ENCODE data around the gene OPCML.

Gene OPCML

GRCh38 chr11:133525976-133526375 lies 6.3 kb downstream of the OPCML start:
- H3K9me3 Mint-ChIP-seq, result no peaks in the 10 kb centered on the region
- H3K4me1 Mint-ChIP-seq (ENCODE audit: low read depth), result no peaks in the 10 kb centered on the region
- no peaks in the 10 kb centered on the region for H3K36me3 Mint-ChIP-seq (ENCODE audit: low read depth)
- H3K27me3 Mint-ChIP-seq, result peaks cover 11% of the 10 kb centered on the region
- no peak overlapping the region for H3K4me3 Mint-ChIP-seq
- intact Hi-C loops (cut with micrococcal nuclease), result no loop called here
- no peak overlapping the region for H3K27ac Mint-ChIP-seq

GRCh38 chr11:133524488-133524887 lies 7.8 kb downstream of the OPCML start:
- no peaks in the 10 kb centered on the region for H3K9me3 Mint-ChIP-seq
- intact Hi-C loops (cut with micrococcal nuclease), result no loop called here
- no peak overlapping the region for H3K27ac Mint-ChIP-seq
- H3K27me3 Mint-ChIP-seq, result peaks cover 2% of the 10 kb centered on the region
- no peak overlapping the region for H3K4me3 Mint-ChIP-seq
- no peaks in the 10 kb centered on the region for H3K36me3 Mint-ChIP-seq (ENCODE audit: low read depth)
- H3K4me1 Mint-ChIP-seq (ENCODE audit: low read depth), result no peaks in the 10 kb centered on the region

- Mint-ChIP-seq H3K36me3 (ENCODE audit: low read depth) (no peaks in the 10 kb centered on the region), H3K9me3 (no peaks in the 10 kb centered on the region), H3K27ac (no peak overlapping the region), H3K4me1 (ENCODE audit: low read depth) (no peaks in the 10 kb centered on the region), H3K4me3 (no peak overlapping the region), H3K27me3 (no peaks in the 10 kb centered on the region)
- intact Hi-C loops (cut with micrococcal nuclease), result no loop called here
Measured at GRCh38 chr11:133522344-133522743, 10.0 kb downstream of the OPCML start.

GRCh38 chr11:133521502-133521901 lies 10.8 kb downstream of the OPCML start:
- Mint-ChIP-seq H3K27me3 (no peaks in the 10 kb centered on the region), H3K27ac (no peak overlapping the region), H3K36me3 (ENCODE audit: low read depth) (no peaks in the 10 kb centered on the region), H3K4me3 (no peak overlapping the region), H3K9me3 (no peaks in the 10 kb centered on the region), H3K4me1 (ENCODE audit: low read depth) (no peaks in the 10 kb centered on the region)
- intact Hi-C loops (cut with micrococcal nuclease), result no loop called here

- H3K4me3 Mint-ChIP-seq, result no peak overlapping the region
- no peaks in the 10 kb centered on the region for H3K9me3 Mint-ChIP-seq
- no peaks in the 10 kb centered on the region for H3K36me3 Mint-ChIP-seq (ENCODE audit: low read depth)
- H3K4me1 Mint-ChIP-seq (ENCODE audit: low read depth), result no peaks in the 10 kb centered on the region
- intact Hi-C loops (cut with micrococcal nuclease), result no loop called here
- no peaks in the 10 kb centered on the region for H3K27me3 Mint-ChIP-seq
- H3K27ac Mint-ChIP-seq, result no peak overlapping the region
Measured at GRCh38 chr11:133520707-133521106, 11.6 kb downstream of the OPCML start.

DNA sequence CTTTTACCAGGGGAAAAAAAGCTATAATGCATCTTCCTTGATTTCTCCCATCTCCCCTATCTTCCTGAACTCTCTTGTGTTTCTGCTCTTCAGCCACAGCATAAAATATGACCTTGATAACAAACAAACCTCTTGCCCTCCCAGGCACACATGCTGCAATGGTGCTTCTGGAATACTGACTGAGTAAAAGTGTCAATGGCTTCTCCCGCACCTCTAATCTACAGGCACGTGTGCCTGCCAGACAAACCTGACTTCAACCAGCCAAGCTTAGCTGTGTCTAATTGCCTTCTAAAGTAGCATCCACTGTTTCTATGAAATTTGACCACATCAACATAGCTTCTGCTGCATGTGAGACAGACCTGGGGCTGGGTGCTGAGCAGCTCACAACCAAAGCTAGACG lies 12.7 kb downstream of the OPCML start:
- Mint-ChIP-seq H3K27me3 (no peaks in the 10 kb centered on the region), H3K9me3 (no peaks in the 10 kb centered on the region), H3K27ac (no peak overlapping the region), H3K36me3 (ENCODE audit: low read depth) (no peaks in the 10 kb centered on the region), H3K4me3 (no peak overlapping the region), H3K4me1 (ENCODE audit: low read depth) (no peaks in the 10 kb centered on the region)
- intact Hi-C loops (cut with micrococcal nuclease), result no loop called here

DNA sequence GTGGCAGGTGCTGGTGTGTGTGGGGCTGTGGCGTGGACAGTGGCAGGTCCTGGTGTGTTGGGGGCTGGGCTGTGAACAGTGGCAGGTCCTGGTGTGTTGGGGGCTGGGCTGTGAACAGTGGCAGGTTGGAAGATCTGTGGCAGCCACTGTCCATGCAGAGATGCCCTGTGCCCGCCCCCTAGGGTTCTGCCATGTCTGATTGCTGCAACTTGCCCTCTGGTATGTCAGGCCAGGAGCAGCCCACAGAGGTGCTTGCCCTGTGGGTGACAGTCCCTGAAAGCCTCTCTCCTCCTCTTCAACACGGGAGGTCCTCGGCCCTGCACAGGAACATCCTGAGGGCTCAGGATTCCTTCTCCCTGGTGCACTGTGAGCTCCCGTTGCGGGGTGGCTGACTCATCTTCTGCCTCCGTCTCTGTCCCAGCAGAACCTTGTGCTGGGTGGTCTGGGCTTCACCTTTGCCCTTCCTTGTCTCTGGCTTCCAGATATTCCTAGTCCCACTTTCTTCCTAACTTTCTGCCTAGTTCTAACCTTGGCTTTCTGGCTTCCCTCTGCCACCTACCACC lies 13.5 kb downstream of the OPCML start:
- H3K4me3 Mint-ChIP-seq, result no peak overlapping the region
- no peak overlapping the region for H3K27ac Mint-ChIP-seq
- intact Hi-C loops (cut with micrococcal nuclease), result no loop called here
- no peaks in the 10 kb centered on the region for H3K27me3 Mint-ChIP-seq
- H3K9me3 Mint-ChIP-seq, result no peaks in the 10 kb centered on the region
- no peaks in the 10 kb centered on the region for H3K36me3 Mint-ChIP-seq (ENCODE audit: low read depth)
- H3K4me1 Mint-ChIP-seq (ENCODE audit: low read depth), result no peaks in the 10 kb centered on the region

DNA sequence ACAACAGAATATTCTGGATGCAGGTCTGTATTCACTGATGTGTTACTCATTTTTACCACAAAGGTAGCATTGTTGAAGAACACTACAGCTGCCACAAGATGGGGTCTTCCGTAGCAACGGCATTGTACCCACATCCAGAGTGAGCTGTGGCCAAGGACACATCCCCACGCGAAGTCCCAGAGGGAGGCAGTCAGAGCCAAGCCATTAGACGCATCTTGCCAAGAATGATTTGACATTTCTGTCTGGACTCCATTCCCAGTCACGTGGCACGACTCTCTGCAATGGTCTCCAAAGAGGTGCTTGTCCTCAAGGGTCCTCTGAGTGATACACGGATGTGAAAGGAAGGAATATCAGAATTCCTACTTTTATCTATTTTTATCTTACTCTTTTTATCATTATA lies 15.5 kb downstream of the OPCML start:
- intact Hi-C loops (cut with micrococcal nuclease), result no loop called here
- Mint-ChIP-seq H3K27me3 (no peaks in the 10 kb centered on the region), H3K4me3 (no peak overlapping the region), H3K9me3 (no peaks in the 10 kb centered on the region), H3K4me1 (ENCODE audit: low read depth) (no peaks in the 10 kb centered on the region), H3K36me3 (ENCODE audit: low read depth) (no peaks in the 10 kb centered on the region), H3K27ac (no peak overlapping the region)

- Mint-ChIP-seq H3K4me3 (no peak overlapping the region), H3K4me1 (ENCODE audit: low read depth) (no peaks in the 10 kb centered on the region), H3K27ac (no peak overlapping the region), H3K36me3 (ENCODE audit: low read depth) (no peaks in the 10 kb centered on the region), H3K27me3 (no peaks in the 10 kb centered on the region), H3K9me3 (peaks cover 8% of the 10 kb centered on the region)
- intact Hi-C loops (cut with micrococcal nuclease), result no loop called here
Measured at GRCh38 chr11:133515107-133515506, 17.2 kb downstream of the OPCML start.

- Mint-ChIP-seq H3K27ac (no peak overlapping the region), H3K27me3 (no peaks in the 10 kb centered on the region), H3K36me3 (ENCODE audit: low read depth) (no peaks in the 10 kb centered on the region), H3K4me1 (ENCODE audit: low read depth) (no peaks in the 10 kb centered on the region), H3K4me3 (no peak overlapping the region), H3K9me3 (peaks cover 8% of the 10 kb centered on the region)
- intact Hi-C loops (cut with micrococcal nuclease), result no loop called here
Measured at GRCh38 chr11:133509924-133510697, 22.2 kb downstream of the OPCML start.

GRCh38 chr11:133508468-133508867 lies 23.8 kb downstream of the OPCML start:
- intact Hi-C loops (cut with micrococcal nuclease), result no loop called here
- Mint-ChIP-seq H3K27ac (no peak overlapping the region), H3K4me3 (no peak overlapping the region), H3K9me3 (peaks cover 8% of the 10 kb centered on the region), H3K27me3 (no peaks in the 10 kb centered on the region), H3K4me1 (ENCODE audit: low read depth) (no peaks in the 10 kb centered on the region), H3K36me3 (ENCODE audit: low read depth) (no peaks in the 10 kb centered on the region)

GRCh38 chr11:133507185-133507584 lies 25.1 kb downstream of the OPCML start:
- H3K4me1 Mint-ChIP-seq (ENCODE audit: low read depth), result no peaks in the 10 kb centered on the region
- no peak overlapping the region for H3K27ac Mint-ChIP-seq
- H3K9me3 Mint-ChIP-seq, result peaks cover 8% of the 10 kb centered on the region
- intact Hi-C loops (cut with micrococcal nuclease), result no loop called here
- no peaks in the 10 kb centered on the region for H3K27me3 Mint-ChIP-seq
- no peak overlapping the region for H3K4me3 Mint-ChIP-seq
- H3K36me3 Mint-ChIP-seq (ENCODE audit: low read depth), result no peaks in the 10 kb centered on the region

DNA sequence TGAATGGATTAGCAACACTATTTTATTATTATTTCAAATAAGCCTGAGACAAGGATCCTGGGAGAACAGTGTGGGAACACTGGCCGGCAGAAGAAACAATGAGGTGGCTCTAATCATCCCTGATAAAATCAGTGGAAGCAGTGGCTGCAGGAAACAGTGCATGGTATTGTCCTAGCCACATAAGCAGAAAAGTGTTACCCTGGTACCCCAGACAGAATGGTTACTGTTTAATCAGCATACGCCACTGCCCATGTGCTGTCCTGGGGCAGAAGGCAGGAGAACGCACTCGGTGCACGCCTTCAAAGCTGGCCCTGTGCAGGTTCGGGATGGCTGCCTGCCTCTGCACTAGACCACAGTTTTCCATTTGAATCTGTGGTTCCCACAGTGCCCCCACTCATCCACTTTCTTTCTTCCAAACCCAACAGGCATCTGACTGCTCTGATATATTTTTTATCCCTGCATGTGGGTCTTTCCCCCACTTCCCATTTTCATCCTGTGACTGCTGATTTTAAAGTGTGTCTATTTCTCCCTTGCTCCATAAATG lies 25.7 kb downstream of the OPCML start:
- no peak overlapping the region for H3K4me3 Mint-ChIP-seq
- H3K9me3 Mint-ChIP-seq, result peaks cover 7% of the 10 kb centered on the region
- no peaks in the 10 kb centered on the region for H3K27me3 Mint-ChIP-seq
- no peak overlapping the region for H3K27ac Mint-ChIP-seq
- no peaks in the 10 kb centered on the region for H3K36me3 Mint-ChIP-seq (ENCODE audit: low read depth)
- intact Hi-C loops (cut with micrococcal nuclease), result no loop called here
- H3K4me1 Mint-ChIP-seq (ENCODE audit: low read depth), result no peaks in the 10 kb centered on the region

- no peaks in the 10 kb centered on the region for H3K27me3 Mint-ChIP-seq
- no peaks in the 10 kb centered on the region for H3K36me3 Mint-ChIP-seq (ENCODE audit: low read depth)
- peaks cover under 1% of the 10 kb centered on the region for H3K9me3 Mint-ChIP-seq
- no peak overlapping the region for H3K27ac Mint-ChIP-seq
- H3K4me3 Mint-ChIP-seq, result no peak overlapping the region
- intact Hi-C loops (cut with micrococcal nuclease), result no loop called here
- H3K4me1 Mint-ChIP-seq (ENCODE audit: low read depth), result no peaks in the 10 kb centered on the region
Measured at GRCh38 chr11:133506023-133506422, 26.3 kb downstream of the OPCML start.

DNA sequence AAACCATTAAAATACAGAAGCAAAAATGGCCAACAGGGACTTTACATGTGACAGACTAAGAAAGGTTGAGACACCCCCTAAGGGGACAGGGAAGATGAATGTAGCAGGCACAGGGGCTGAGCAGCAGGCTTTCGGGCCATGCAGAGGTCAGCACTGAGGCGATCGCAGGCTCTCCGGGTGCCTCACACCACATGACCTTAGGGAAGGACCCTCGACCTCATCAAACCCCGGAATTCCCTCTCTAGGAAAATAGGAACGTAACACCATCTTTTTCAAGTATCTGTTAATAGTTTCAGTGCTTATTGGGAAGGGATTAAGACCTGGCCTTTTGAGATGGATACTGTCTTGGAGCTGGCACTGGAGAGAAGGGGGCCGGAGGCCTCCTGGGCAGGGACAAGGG lies 27.4 kb downstream of the OPCML start:
- H3K4me1 Mint-ChIP-seq (ENCODE audit: low read depth), result no peaks in the 10 kb centered on the region
- intact Hi-C loops (cut with micrococcal nuclease), result no loop called here
- H3K36me3 Mint-ChIP-seq (ENCODE audit: low read depth), result no peaks in the 10 kb centered on the region
- no peaks in the 10 kb centered on the region for H3K27me3 Mint-ChIP-seq
- no peak overlapping the region for H3K27ac Mint-ChIP-seq
- no peaks in the 10 kb centered on the region for H3K9me3 Mint-ChIP-seq
- H3K4me3 Mint-ChIP-seq, result no peak overlapping the region

All from dendritic cell treated with granulocyte-macrophage colony-stimulating factor and Interleukin-4, amounts not matched to agents 40 ng/mL and 50 ng/mL, for 4 days (primary cell).